Fibroblast of villous mesenchyme (primary cell): ENCODE results near the gene PPAT. TPM values are rescaled to one million over a fixed set of nuclear protein-coding genes. Genes with fewer than 3 reads are reported as not detected.

Experiments used
- DNase-seq: peaks from one replicate; pipeline ENCODE4 v3.0.0-alpha.2; 2010; ENCODE audit warnings: low read depth
- H3K4me3 ChIP-seq: 2 replicates; pipeline ENCODE4 v1.5.1; 2011; ENCODE audit warnings: low read depth, mild to moderate bottlenecking, low read length
- CTCF ChIP-seq: IDR thresholded peaks from 2 replicates; pipeline ENCODE4 v1.5.1; 2012; ENCODE audit warnings: low read depth, mild to moderate bottlenecking, low read length; ENCODE audit not compliant: insufficient read depth
- total RNA-seq: library from RNA; depleted of rRNA; stranded (reverse); fragments of >200 nt; gene quantifications from 2 replicates; pipeline ENCODE4 v1.2.3, GENCODE V29; 2012

Gene PPAT
- total RNA-seq, 1 donor, result 25.5 TPM

GRCh38 chr4:56467284-56468096, 32.1 kb upstream of the PPAT start, which contains the start of gene SRP72:
Gene SRP72 (plus strand): TSS chr4:56467617. CDS start chr4:56467636, 19 bp downstream.
- peak; percentile 94 for DNase-seq
- no peak for TF ChIP-seq CTCF
- H3K4me3 ChIP-seq, result peak within 1 kb of the TSS; percentile 94

- DNase-seq, result no peak
- no peak for TF ChIP-seq CTCF
- H3K4me3 ChIP-seq, result peak overlapping the region; percentile 94
Measured at GRCh38 chr4:56466910-56467283, 31.5 kb upstream of the PPAT start.

- H3K4me3 ChIP-seq, result peak overlapping the region; percentile 94
- peak; percentile 79 for DNase-seq
Measured at GRCh38 chr4:56466296-56466761, 30.9 kb upstream of the PPAT start.

- peak; percentile 36 for DNase-seq
- no peak for TF ChIP-seq CTCF
- peak overlapping the region; percentile 94 for H3K4me3 ChIP-seq
Measured at GRCh38 chr4:56465599-56466295, 30.3 kb upstream of the PPAT start.

GRCh38 chr4:56464581-56464980, 29.2 kb upstream of the PPAT start:
- TF ChIP-seq CTCF, result no peak
- DNase-seq, result no peak
- no peak overlapping the region for H3K4me3 ChIP-seq

GRCh38 chr4:56463711-56464110, 28.3 kb upstream of the PPAT start:
- TF ChIP-seq CTCF, result no peak
- H3K4me3 ChIP-seq, result no peak overlapping the region
- no peak for DNase-seq

- no peak for TF ChIP-seq CTCF
- DNase-seq, result no peak
- H3K4me3 ChIP-seq, result no peak overlapping the region
Measured at GRCh38 chr4:56462157-56462556, 26.7 kb upstream of the PPAT start.
